ENCODE data around the gene PAX6.

PAX6 gene

DNA sequence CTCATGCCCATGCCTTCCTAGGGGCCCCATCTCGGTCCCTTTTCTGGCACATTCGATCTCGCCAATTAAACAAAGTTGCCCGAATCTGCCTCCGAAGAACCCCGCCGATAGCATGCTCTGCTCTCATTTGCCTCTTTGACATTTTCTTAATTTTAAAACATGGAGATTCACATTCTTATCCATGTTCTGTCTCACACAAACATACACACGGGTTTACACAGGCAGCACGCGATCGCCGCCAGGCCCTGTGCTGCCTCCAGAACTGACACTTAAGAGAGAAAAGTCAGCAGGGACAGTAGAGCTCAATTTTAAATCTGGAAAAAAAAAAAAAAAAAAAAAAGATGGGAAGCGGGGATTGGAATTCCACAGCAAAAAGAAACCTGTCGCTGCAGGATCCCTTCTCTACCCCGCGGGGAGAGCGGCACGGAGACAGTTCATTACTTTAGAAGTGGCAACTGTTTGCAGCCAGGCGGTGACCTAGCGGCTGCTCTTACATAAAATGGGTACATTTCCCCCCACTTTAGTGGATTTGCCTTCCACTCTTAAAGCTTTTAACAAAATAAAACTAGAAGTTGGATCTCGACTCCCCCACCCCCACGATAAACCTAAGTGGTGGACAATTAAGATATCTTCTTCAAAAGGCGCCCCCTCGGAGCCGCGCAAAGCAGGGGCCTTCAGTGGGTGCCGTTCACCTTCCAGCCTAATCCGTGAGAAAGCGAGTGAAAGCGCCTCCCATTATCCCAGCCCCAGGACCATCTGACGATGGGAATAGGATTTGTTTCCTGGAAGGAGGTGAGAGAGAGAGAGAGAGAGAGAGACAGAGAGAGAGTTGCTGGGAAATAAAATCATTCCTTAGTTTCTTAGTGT lies 13.7 kb downstream of the PAX6 start:
- Histone ChIP-seq H3K27ac (no peak overlapping the region), H3K36me3 (replicated peaks) (no peaks in the 10 kb centered on the region), H3K27me3 (replicated peaks) (peaks cover 55% of the 10 kb centered on the region), H3K4me3 (ENCODE audit: low read depth, low read length) (no peak overlapping the region)
- in situ Hi-C loops (cut with HindIII; ENCODE audit: low pct_ligation_motif_present, low sequenced_read_pairs) = no loop called here
- no peak for DNase-seq
- TF ChIP-seq CTCF (IDR thresholded peaks at IDR 0.05; ENCODE audit: low read depth, low read length, missing control alignments) = no peak

DNA sequence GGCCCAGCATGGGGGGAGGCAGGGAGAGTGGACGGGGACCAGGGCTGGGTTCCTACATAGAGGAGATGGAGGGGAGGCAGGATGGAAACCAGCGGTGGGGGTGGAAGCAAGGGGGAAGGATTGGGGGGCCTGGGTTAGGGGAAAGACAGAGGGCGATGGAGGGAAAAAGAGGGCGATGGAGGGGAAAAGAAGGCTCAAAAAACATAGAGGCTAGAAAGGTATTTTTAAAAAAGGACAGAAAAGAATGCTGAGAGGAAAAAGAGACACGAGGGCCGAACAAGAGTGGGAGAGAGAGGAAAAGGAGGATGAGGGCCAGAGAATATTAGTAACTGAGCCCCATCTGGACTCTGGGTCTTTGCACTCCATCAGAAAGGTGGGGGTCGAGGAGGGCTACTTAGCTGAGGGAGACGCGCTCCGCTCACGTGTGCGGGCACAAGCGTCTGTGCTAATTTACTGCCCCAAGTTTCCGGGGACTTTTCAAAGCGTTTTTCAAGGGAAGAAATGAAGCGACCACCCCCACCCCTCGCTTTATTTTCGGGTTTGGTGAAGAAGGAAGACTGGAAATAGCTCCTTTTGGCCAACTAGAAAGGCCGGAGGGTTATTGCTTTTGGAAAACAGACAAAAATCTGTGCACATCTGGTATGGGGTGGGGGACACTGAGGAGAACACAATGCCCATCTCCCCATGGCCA lies 14.5 kb downstream of the PAX6 start:
- Histone ChIP-seq H3K36me3 (replicated peaks) (no peaks in the 10 kb centered on the region), H3K27me3 (replicated peaks) (peaks cover 51% of the 10 kb centered on the region), H3K27ac (no peak overlapping the region), H3K4me3 (ENCODE audit: low read depth, low read length) (no peak overlapping the region)
- in situ Hi-C loops (cut with HindIII; ENCODE audit: low pct_ligation_motif_present, low sequenced_read_pairs) = no loop called here
- TF ChIP-seq CTCF (IDR thresholded peaks at IDR 0.05; ENCODE audit: low read depth, low read length, missing control alignments) = no peak
- no peak for DNase-seq

DNA sequence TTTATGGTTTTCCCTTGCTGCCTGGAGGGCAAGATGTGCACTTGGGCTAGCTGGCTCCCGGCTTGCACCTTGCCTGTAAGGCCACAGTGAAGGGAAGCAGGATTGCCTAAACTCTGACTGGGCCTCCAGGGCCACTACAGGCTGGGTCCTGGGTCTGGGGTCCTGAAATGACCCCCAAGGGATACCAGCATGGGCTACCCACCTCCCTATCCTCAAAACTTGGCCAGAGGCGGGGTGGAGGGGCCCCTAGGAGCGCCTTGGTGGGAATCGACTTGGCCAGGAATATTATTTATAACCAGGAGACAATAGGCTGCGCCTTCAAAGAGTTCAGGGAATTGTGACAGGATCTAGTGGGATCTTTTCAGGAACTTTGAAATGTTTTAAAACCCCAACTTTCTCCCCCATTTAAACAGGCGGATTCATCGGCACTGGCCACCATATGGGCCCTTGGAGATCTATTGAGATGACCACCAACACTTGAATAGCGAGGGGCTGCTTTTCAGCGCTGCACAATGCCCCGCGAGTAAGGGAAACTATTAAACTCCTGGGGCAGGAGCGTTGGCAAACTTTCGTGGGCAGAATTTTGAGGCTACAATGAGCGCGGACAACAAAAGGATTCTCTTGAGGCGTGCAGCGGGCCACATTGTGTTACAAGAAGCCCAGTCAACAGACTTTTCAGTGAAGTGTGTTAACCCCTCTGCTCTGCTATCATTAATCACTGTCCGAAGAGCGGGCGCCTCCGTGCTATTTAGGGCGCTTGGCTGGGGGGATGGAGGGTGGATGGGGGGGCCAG lies 15.2 kb downstream of the PAX6 start:
- no peak for TF ChIP-seq CTCF (IDR thresholded peaks at IDR 0.05; ENCODE audit: low read depth, low read length, missing control alignments)
- peaks cover 44% of the 10 kb centered on the region for H3K27me3 ChIP-seq (replicated peaks)
- in situ Hi-C loops (cut with HindIII; ENCODE audit: low pct_ligation_motif_present, low sequenced_read_pairs) = no loop called here

DNA sequence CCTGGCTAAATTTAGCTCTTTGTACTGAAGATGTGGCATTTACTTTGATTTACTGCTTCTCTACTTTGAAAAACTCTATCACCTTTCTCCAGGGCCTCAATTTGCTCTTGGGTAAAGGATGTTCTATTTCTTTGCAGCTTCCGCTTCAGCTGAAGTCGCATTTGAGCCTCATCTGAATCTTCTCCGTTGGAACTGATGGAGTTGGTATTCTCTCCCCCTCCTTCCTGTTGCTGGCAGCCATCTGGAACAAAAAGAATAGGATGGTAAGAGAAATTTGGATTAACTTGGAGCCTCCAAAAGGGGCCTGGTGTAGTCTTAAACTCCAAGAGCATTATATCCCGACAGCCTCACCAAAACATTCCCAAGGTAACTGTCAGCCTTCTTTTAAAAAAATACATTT lies 16.6 kb downstream of the PAX6 start:
- Histone ChIP-seq H3K27me3 (replicated peaks) (peaks cover 32% of the 10 kb centered on the region), H3K4me3 (ENCODE audit: low read depth, low read length) (no peak overlapping the region), H3K36me3 (replicated peaks) (no peaks in the 10 kb centered on the region), H3K27ac (no peak overlapping the region)
- in situ Hi-C loops (cut with HindIII; ENCODE audit: low pct_ligation_motif_present, low sequenced_read_pairs) = no loop called here
- no peak for TF ChIP-seq CTCF (IDR thresholded peaks at IDR 0.05; ENCODE audit: low read depth, low read length, missing control alignments)
- DNase-seq = no peak

More for the DNA sequence above, 15.2 kb downstream of the PAX6 start:
- H3K4me3 ChIP-seq (ENCODE audit: low read depth, low read length) = no peak overlapping the region
- H3K36me3 ChIP-seq (replicated peaks) = no peaks in the 10 kb centered on the region
- no peak overlapping the region for H3K27ac ChIP-seq
- no peak for DNase-seq

GRCh38 chr11:31793264-31793663 lies 17.9 kb downstream of the PAX6 start:
- in situ Hi-C loops (cut with HindIII; ENCODE audit: low pct_ligation_motif_present, low sequenced_read_pairs) = no loop called here
- Histone ChIP-seq H3K27me3 (replicated peaks) (peaks cover 19% of the 10 kb centered on the region), H3K27ac (no peak overlapping the region), H3K4me3 (ENCODE audit: low read depth, low read length) (no peak overlapping the region), H3K36me3 (replicated peaks) (no peaks in the 10 kb centered on the region)
- no peak for TF ChIP-seq CTCF (IDR thresholded peaks at IDR 0.05; ENCODE audit: low read depth, low read length, missing control alignments)
- DNase-seq = no peak

Measured in brain microvascular endothelial cell (primary cell).